Measurements from ENCODE around the gene NR3C1.

Gene NR3C1

GRCh38 chr5:143275512-143276363, 127.7 kb downstream of the NR3C1 start:
- Histone ChIP-seq H3K36me3 (ENCODE audit: control insufficient read depth, low read length) (peaks cover 27% of the 10 kb centered on the region), H3K4me3 (ENCODE audit: low read length) (no peak overlapping the region), H3K27ac (ENCODE audit: low read depth, low read length) (no peak overlapping the region), H4K20me1 (ENCODE audit: control insufficient read depth, insufficient read depth, low read depth, low read length) (no peaks in the 10 kb centered on the region), H3K4me1 (ENCODE audit: control insufficient read depth, low read length) (no peaks in the 10 kb centered on the region), H3K9me2 (replicated peaks; ENCODE audit: control insufficient read depth, low read length) (no peaks in the 10 kb centered on the region), H3K79me2 (ENCODE audit: control insufficient read depth, low read length) (no peaks in the 10 kb centered on the region), H3K4me2 (ENCODE audit: low read length) (no peak overlapping the region), H3K9me3 (ENCODE audit: control insufficient read depth, insufficient read depth, low read length) (no peaks in the 10 kb centered on the region), H3F3A (ENCODE audit: control insufficient read depth, insufficient read depth) (no peaks in the 10 kb centered on the region), H3K27me3 (ENCODE audit: control insufficient read depth, low read length) (no peaks in the 10 kb centered on the region)
- TF ChIP-seq, protein P1, sequence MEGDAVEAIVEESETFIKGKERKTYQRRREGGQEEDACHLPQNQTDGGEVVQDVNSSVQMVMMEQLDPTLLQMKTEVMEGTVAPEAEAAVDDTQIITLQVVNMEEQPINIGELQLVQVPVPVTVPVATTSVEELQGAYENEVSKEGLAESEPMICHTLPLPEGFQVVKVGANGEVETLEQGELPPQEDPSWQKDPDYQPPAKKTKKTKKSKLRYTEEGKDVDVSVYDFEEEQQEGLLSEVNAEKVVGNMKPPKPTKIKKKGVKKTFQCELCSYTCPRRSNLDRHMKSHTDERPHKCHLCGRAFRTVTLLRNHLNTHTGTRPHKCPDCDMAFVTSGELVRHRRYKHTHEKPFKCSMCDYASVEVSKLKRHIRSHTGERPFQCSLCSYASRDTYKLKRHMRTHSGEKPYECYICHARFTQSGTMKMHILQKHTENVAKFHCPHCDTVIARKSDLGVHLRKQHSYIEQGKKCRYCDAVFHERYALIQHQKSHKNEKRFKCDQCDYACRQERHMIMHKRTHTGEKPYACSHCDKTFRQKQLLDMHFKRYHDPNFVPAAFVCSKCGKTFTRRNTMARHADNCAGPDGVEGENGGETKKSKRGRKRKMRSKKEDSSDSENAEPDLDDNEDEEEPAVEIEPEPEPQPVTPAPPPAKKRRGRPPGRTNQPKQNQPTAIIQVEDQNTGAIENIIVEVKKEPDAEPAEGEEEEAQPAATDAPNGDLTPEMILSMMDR (IDR thresholded peaks at IDR 0.05; ENCODE audit: low read depth, low read length, poor library complexity, severe bottlenecking), result no peak

GRCh38 chr5:143274952-143275351, 128.5 kb downstream of the NR3C1 start:
- Histone ChIP-seq H3K4me1 (ENCODE audit: control insufficient read depth, low read length) (no peaks in the 10 kb centered on the region), H3K79me2 (ENCODE audit: control insufficient read depth, low read length) (no peaks in the 10 kb centered on the region), H3K4me2 (ENCODE audit: low read length) (no peak overlapping the region), H3F3A (ENCODE audit: control insufficient read depth, insufficient read depth) (no peaks in the 10 kb centered on the region), H4K20me1 (ENCODE audit: control insufficient read depth, insufficient read depth, low read depth, low read length) (no peaks in the 10 kb centered on the region), H3K27me3 (ENCODE audit: control insufficient read depth, low read length) (no peaks in the 10 kb centered on the region), H3K27ac (ENCODE audit: low read depth, low read length) (no peak overlapping the region), H3K9me2 (replicated peaks; ENCODE audit: control insufficient read depth, low read length) (no peaks in the 10 kb centered on the region), H3K4me3 (ENCODE audit: low read length) (no peak overlapping the region), H3K36me3 (ENCODE audit: control insufficient read depth, low read length) (peaks cover 22% of the 10 kb centered on the region), H3K9me3 (ENCODE audit: control insufficient read depth, insufficient read depth, low read length) (no peaks in the 10 kb centered on the region)
- TF ChIP-seq, protein P1 (IDR thresholded peaks at IDR 0.05; ENCODE audit: low read depth, low read length, poor library complexity, severe bottlenecking), result no peak
- no peak for TF ChIP-seq EZH2phosphoT487 (IDR thresholded peaks at IDR 0.05; ENCODE audit: borderline replicate concordance, low read length)

DNA sequence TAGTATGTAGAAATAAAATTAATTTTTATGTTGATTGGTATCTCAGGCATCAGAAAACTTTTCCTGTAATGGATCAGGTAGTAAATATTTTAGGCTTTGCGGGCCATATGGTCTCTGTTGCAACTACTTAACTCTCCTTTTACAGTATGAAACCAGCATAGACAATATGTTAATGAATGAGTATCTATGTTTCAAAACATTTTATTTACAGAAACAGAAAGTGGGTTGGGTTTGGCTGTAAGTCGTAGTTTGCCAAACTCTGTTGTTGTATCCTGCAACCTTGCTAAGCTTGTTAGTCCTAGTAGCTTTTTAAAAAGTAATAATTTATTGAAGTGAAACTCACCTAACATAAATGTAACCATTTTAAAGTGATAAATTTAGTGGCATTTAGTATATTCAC, 132.1 kb downstream of the NR3C1 start:
- Histone ChIP-seq H4K20me1 (ENCODE audit: control insufficient read depth, insufficient read depth, low read depth, low read length) (no peaks in the 10 kb centered on the region), H3K9me3 (ENCODE audit: control insufficient read depth, insufficient read depth, low read length) (no peaks in the 10 kb centered on the region), H3F3A (ENCODE audit: control insufficient read depth, insufficient read depth) (no peaks in the 10 kb centered on the region), H3K79me2 (ENCODE audit: control insufficient read depth, low read length) (no peaks in the 10 kb centered on the region), H3K27ac (ENCODE audit: low read depth, low read length) (no peak overlapping the region), H3K27me3 (ENCODE audit: control insufficient read depth, low read length) (no peaks in the 10 kb centered on the region), H3K4me1 (ENCODE audit: control insufficient read depth, low read length) (no peaks in the 10 kb centered on the region), H3K36me3 (ENCODE audit: control insufficient read depth, low read length) (peaks cover 2% of the 10 kb centered on the region; the same call in 1 of the 2 replicates), H3K4me2 (ENCODE audit: low read length) (no peak overlapping the region), H3K9me2 (replicated peaks; ENCODE audit: control insufficient read depth, low read length) (no peaks in the 10 kb centered on the region), H3K4me3 (ENCODE audit: low read length) (no peak overlapping the region)
- TF ChIP-seq, protein P1 (IDR thresholded peaks at IDR 0.05; ENCODE audit: low read depth, low read length, poor library complexity, severe bottlenecking), result no peak
- no peak for TF ChIP-seq EZH2phosphoT487 (IDR thresholded peaks at IDR 0.05; ENCODE audit: borderline replicate concordance, low read length)
